Adrenal gland (tissue), 5 donors: Measurements from ENCODE around the gene TECRL.

ENCODE experiments used
- POLR2A ChIP-seq, 2 donors: fragments of 450-650 bp; IDR thresholded peaks; one replicate each; pipeline ENCODE4 v1.6.1; 2017; ENCODE audit warnings: antibody characterized with exemption in 2 of 2, mild to moderate bottlenecking in 2 of 2, moderate library complexity in 1 of 2
- TF ChIP-seq, protein P1 (sequence below), 6 experiments: fragments of 450-650 bp in 4 of 6; fragments of 200-600 bp in 2 of 6; sonication (generic) in 1 of 6; IDR thresholded peaks; 1 replicate in 5 of 6; 2 replicates in 1 of 6; pipeline versions ENCODE4 v1.5.1 to v1.8.0; 2016 to 2021; ENCODE audit warnings: antibody characterized with exemption in 6 of 6, mild to moderate bottlenecking in 2 of 6, moderate library complexity in 1 of 6
- donor health status: DM: no; HTN: no; CAD: no.

DNA sequence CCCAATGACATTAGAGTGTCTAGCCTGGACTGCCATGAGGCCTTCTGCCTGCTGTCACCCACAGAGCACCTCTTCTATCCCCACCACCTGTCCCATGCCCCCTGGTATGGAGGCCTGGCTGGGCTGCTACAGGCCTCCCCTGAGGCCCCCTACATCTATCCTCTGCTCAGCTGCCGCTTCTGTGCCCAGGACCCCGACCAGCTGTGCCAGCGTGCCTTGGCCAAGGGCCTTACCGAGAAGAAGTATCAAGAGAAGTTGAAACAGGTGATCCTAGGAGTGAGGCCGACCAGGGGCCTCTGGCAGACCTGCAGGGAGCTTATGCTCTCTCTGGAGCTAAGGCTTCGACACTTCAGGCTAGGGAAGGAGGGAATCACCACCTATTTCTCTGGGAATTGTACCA lies 21.7 kb upstream of the TECRL start:
- TF ChIP-seq, protein P1, sequence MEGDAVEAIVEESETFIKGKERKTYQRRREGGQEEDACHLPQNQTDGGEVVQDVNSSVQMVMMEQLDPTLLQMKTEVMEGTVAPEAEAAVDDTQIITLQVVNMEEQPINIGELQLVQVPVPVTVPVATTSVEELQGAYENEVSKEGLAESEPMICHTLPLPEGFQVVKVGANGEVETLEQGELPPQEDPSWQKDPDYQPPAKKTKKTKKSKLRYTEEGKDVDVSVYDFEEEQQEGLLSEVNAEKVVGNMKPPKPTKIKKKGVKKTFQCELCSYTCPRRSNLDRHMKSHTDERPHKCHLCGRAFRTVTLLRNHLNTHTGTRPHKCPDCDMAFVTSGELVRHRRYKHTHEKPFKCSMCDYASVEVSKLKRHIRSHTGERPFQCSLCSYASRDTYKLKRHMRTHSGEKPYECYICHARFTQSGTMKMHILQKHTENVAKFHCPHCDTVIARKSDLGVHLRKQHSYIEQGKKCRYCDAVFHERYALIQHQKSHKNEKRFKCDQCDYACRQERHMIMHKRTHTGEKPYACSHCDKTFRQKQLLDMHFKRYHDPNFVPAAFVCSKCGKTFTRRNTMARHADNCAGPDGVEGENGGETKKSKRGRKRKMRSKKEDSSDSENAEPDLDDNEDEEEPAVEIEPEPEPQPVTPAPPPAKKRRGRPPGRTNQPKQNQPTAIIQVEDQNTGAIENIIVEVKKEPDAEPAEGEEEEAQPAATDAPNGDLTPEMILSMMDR (IDR thresholded peaks at IDR 0.05) = no peak
- TF ChIP-seq POLR2A (IDR thresholded peaks at IDR 0.05) = no peak
